ENCODE results near the gene RFPL1. TPM values are rescaled to one million over a fixed set of nuclear protein-coding genes. Genes with fewer than 3 reads are reported as not detected.
A peak's percentile ranks its signal among the peaks of the same experiment; 100 is the strongest.

RFPL1 gene
- total RNA-seq, 1 donor from 2014 or later, result not detected

- H3K36me3 Mint-ChIP-seq (ENCODE audit: low read depth), result no peaks in the 10 kb centered on the region
- H3K4me1 Mint-ChIP-seq, result no peaks in the 10 kb centered on the region
- intact Hi-C loops (cut with micrococcal nuclease), result no loop called here
- no peak overlapping the region for H3K27ac Mint-ChIP-seq
- H3K4me3 Mint-ChIP-seq, result no peak overlapping the region
- no peaks in the 10 kb centered on the region for H3K27me3 Mint-ChIP-seq
- H3K9me3 Mint-ChIP-seq, result no peaks in the 10 kb centered on the region
- no peak for DNase-seq
Observed at GRCh38 chr22:29450222-29450621, 11.8 kb downstream of the RFPL1 start.

GRCh38 chr22:29451863-29452262 lies 13.5 kb downstream of the RFPL1 start:
- no peak overlapping the region for H3K27ac Mint-ChIP-seq
- no peaks in the 10 kb centered on the region for H3K9me3 Mint-ChIP-seq
- no peak overlapping the region for H3K4me3 Mint-ChIP-seq
- no peaks in the 10 kb centered on the region for H3K36me3 Mint-ChIP-seq (ENCODE audit: low read depth)
- DNase-seq, result no peak
- intact Hi-C loops (cut with micrococcal nuclease), result no loop called here
- H3K4me1 Mint-ChIP-seq, result no peaks in the 10 kb centered on the region
- H3K27me3 Mint-ChIP-seq, result no peaks in the 10 kb centered on the region

GRCh38 chr22:29454276-29454675 lies 15.9 kb downstream of the RFPL1 start:
- Mint-ChIP-seq H3K9me3 (no peaks in the 10 kb centered on the region), H3K27ac (no peak overlapping the region), H3K36me3 (ENCODE audit: low read depth) (no peaks in the 10 kb centered on the region), H3K4me1 (no peaks in the 10 kb centered on the region), H3K27me3 (no peaks in the 10 kb centered on the region), H3K4me3 (no peak overlapping the region)
- no peak for DNase-seq
- intact Hi-C loops (cut with micrococcal nuclease), result no loop called here

GRCh38 chr22:29456211-29456671 lies 17.9 kb downstream of the RFPL1 start:
- no peak for DNase-seq
- Mint-ChIP-seq H3K36me3 (ENCODE audit: low read depth) (no peaks in the 10 kb centered on the region), H3K9me3 (no peaks in the 10 kb centered on the region), H3K4me1 (no peaks in the 10 kb centered on the region), H3K27me3 (no peaks in the 10 kb centered on the region), H3K4me3 (no peak overlapping the region), H3K27ac (no peak overlapping the region)
- intact Hi-C loops (cut with micrococcal nuclease), result no loop called here

- H3K36me3 Mint-ChIP-seq (ENCODE audit: low read depth), result no peaks in the 10 kb centered on the region
- H3K4me1 Mint-ChIP-seq, result no peaks in the 10 kb centered on the region
- no peak overlapping the region for H3K27ac Mint-ChIP-seq
- H3K4me3 Mint-ChIP-seq, result no peak overlapping the region
- peak; percentile 68 for DNase-seq
- H3K27me3 Mint-ChIP-seq, result no peaks in the 10 kb centered on the region
- intact Hi-C loops (cut with micrococcal nuclease), result no loop called here
- no peaks in the 10 kb centered on the region for H3K9me3 Mint-ChIP-seq
Observed at GRCh38 chr22:29457730-29458129, 19.3 kb downstream of the RFPL1 start.

- H3K27ac Mint-ChIP-seq, result no peak overlapping the region
- DNase-seq, result no peak
- no peaks in the 10 kb centered on the region for H3K36me3 Mint-ChIP-seq (ENCODE audit: low read depth)
- H3K9me3 Mint-ChIP-seq, result no peaks in the 10 kb centered on the region
- H3K27me3 Mint-ChIP-seq, result no peaks in the 10 kb centered on the region
- H3K4me1 Mint-ChIP-seq, result no peaks in the 10 kb centered on the region
- no peak overlapping the region for H3K4me3 Mint-ChIP-seq
- intact Hi-C loops (cut with micrococcal nuclease), result no loop called here
Observed at GRCh38 chr22:29458551-29458950, 20.2 kb downstream of the RFPL1 start.

- Mint-ChIP-seq H3K4me3 (no peak overlapping the region), H3K4me1 (no peaks in the 10 kb centered on the region), H3K27ac (no peak overlapping the region), H3K9me3 (no peaks in the 10 kb centered on the region), H3K36me3 (ENCODE audit: low read depth) (no peaks in the 10 kb centered on the region), H3K27me3 (no peaks in the 10 kb centered on the region)
- DNase-seq, result no peak
- intact Hi-C loops (cut with micrococcal nuclease), result no loop called here
Observed at GRCh38 chr22:29459773-29460172, 21.4 kb downstream of the RFPL1 start.

GRCh38 chr22:29461263-29461662 lies 22.9 kb downstream of the RFPL1 start:
- Mint-ChIP-seq H3K36me3 (ENCODE audit: low read depth) (no peaks in the 10 kb centered on the region), H3K27me3 (no peaks in the 10 kb centered on the region), H3K4me1 (no peaks in the 10 kb centered on the region), H3K9me3 (no peaks in the 10 kb centered on the region), H3K27ac (no peak overlapping the region), H3K4me3 (no peak overlapping the region)
- no peak for DNase-seq
- intact Hi-C loops (cut with micrococcal nuclease), result no loop called here

- Mint-ChIP-seq H3K36me3 (ENCODE audit: low read depth) (no peaks in the 10 kb centered on the region), H3K27ac (no peak overlapping the region), H3K27me3 (peaks cover 4% of the 10 kb centered on the region), H3K9me3 (no peaks in the 10 kb centered on the region), H3K4me3 (no peak overlapping the region), H3K4me1 (no peaks in the 10 kb centered on the region)
- DNase-seq, result no peak
- intact Hi-C loops (cut with micrococcal nuclease), result no loop called here
Observed at GRCh38 chr22:29463629-29464028, 25.2 kb downstream of the RFPL1 start.

- Mint-ChIP-seq H3K27ac (no peak overlapping the region), H3K4me1 (no peaks in the 10 kb centered on the region), H3K9me3 (no peaks in the 10 kb centered on the region), H3K4me3 (no peak overlapping the region), H3K27me3 (peaks cover 7% of the 10 kb centered on the region), H3K36me3 (ENCODE audit: low read depth) (no peaks in the 10 kb centered on the region)
- DNase-seq, result no peak
- intact Hi-C loops (cut with micrococcal nuclease), result no loop called here
Observed at GRCh38 chr22:29464581-29464980, 26.2 kb downstream of the RFPL1 start.

- intact Hi-C loops (cut with micrococcal nuclease), result loop anchor here (10.0 kb wide), 1 partner anchor 75 kb away; no protein-coding TSS in a partner anchor
- no peaks in the 10 kb centered on the region for H3K36me3 Mint-ChIP-seq (ENCODE audit: low read depth)
- no peaks in the 10 kb centered on the region for H3K9me3 Mint-ChIP-seq
- H3K4me3 Mint-ChIP-seq, result peak overlapping the region; percentile 75
- peaks cover 4% of the 10 kb centered on the region for H3K4me1 Mint-ChIP-seq
- no peak for DNase-seq
- H3K27me3 Mint-ChIP-seq, result peaks cover 19% of the 10 kb centered on the region
- H3K27ac Mint-ChIP-seq, result no peak overlapping the region
Observed at GRCh38 chr22:29469755-29470154, 31.4 kb downstream of the RFPL1 start.

GRCh38 chr22:29470159-29470855 lies 31.9 kb downstream of the RFPL1 start:
- Mint-ChIP-seq H3K4me1 (peaks cover 4% of the 10 kb centered on the region), H3K27me3 (peaks cover 19% of the 10 kb centered on the region), H3K27ac (no peak overlapping the region), H3K36me3 (ENCODE audit: low read depth) (no peaks in the 10 kb centered on the region), H3K9me3 (no peaks in the 10 kb centered on the region), H3K4me3 (peak overlapping the region; percentile 75)
- intact Hi-C loops (cut with micrococcal nuclease), result loop anchor here (10.0 kb wide), 1 partner anchor 76 kb away; no protein-coding TSS in a partner anchor
- peak; percentile 95 for DNase-seq

GRCh38 chr22:29473001-29473400 lies 34.6 kb downstream of the RFPL1 start:
- no peak for DNase-seq
- intact Hi-C loops (cut with micrococcal nuclease), result loop anchor here (10.0 kb wide), 1 partner anchor 78 kb away; no protein-coding TSS in a partner anchor
- Mint-ChIP-seq H3K36me3 (ENCODE audit: low read depth) (no peaks in the 10 kb centered on the region), H3K9me3 (no peaks in the 10 kb centered on the region), H3K4me1 (peaks cover 4% of the 10 kb centered on the region), H3K27me3 (peaks cover 27% of the 10 kb centered on the region), H3K27ac (no peak overlapping the region), H3K4me3 (no peak overlapping the region)

GRCh38 chr22:29475550-29475949 lies 37.2 kb downstream of the RFPL1 start:
- Mint-ChIP-seq H3K4me3 (no peak overlapping the region), H3K36me3 (ENCODE audit: low read depth) (no peaks in the 10 kb centered on the region), H3K27me3 (peaks cover 39% of the 10 kb centered on the region), H3K4me1 (peaks cover 10% of the 10 kb centered on the region), H3K27ac (no peak overlapping the region), H3K9me3 (no peaks in the 10 kb centered on the region)
- no peak for DNase-seq
- intact Hi-C loops (cut with micrococcal nuclease), result loop anchor here (10.0 kb wide), 1 partner anchor 81 kb away; no protein-coding TSS in a partner anchor

GRCh38 chr22:29476116-29476515 lies 37.7 kb downstream of the RFPL1 start:
- H3K9me3 Mint-ChIP-seq, result peaks cover under 1% of the 10 kb centered on the region
- no peaks in the 10 kb centered on the region for H3K36me3 Mint-ChIP-seq (ENCODE audit: low read depth)
- no peak for DNase-seq
- H3K4me3 Mint-ChIP-seq, result no peak overlapping the region
- H3K27me3 Mint-ChIP-seq, result peaks cover 38% of the 10 kb centered on the region
- H3K4me1 Mint-ChIP-seq, result peaks cover 10% of the 10 kb centered on the region
- no peak overlapping the region for H3K27ac Mint-ChIP-seq
- intact Hi-C loops (cut with micrococcal nuclease), result loop anchor here (10.0 kb wide), 1 partner anchor 81 kb away; no protein-coding TSS in a partner anchor

Measured in activated CD4-positive, alpha-beta T cell treated with anti-CD3 and anti-CD28 coated beads, Interleukin-2, amount 10 ng/mL, durations not matched to agents 24 days and 14 days (primary cell).